GM12865 (cell line): ENCODE data around the gene MPPED1.

Source experiments
- DNase-seq: peaks from one replicate; pipeline ENCODE4 v3.0.0; 2010; ENCODE audit warnings: low read depth
- H3K4me3 ChIP-seq: 2 replicates; pipeline ENCODE4 v1.5.1; 2011; ENCODE audit warnings: mild to moderate bottlenecking, low read depth, low read length, control low read depth
- TF ChIP-seq, protein P1 (sequence below): IDR thresholded peaks from 2 replicates; pipeline ENCODE4 v1.5.1; 2011; ENCODE audit warnings: low read length, control low read depth, low read depth, inconsistent platforms; ENCODE audit not compliant: insufficient read depth; ENCODE audit errors: missing control alignments

Gene MPPED1

DNA sequence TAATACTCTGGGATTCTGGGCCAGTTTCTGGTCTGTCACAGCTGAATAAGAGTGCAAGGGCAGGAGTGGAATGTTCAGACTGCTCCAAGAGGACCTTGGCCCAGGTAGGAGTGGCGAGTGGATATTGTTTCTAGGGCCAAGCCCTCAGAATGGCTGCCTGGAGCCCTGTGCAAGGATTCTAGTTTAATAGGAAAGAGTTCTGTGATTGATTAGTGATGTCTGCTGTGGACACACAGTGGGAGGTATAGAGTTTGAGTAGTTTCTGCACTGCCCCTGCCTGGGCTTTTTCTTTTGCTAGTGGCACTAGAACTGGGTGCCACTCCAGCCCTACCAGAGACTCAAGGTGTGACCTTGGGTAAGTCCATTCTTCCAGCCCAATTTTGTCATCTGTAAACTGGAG is 9.7 kb upstream of the MPPED1 start:
- TF ChIP-seq, protein P1, sequence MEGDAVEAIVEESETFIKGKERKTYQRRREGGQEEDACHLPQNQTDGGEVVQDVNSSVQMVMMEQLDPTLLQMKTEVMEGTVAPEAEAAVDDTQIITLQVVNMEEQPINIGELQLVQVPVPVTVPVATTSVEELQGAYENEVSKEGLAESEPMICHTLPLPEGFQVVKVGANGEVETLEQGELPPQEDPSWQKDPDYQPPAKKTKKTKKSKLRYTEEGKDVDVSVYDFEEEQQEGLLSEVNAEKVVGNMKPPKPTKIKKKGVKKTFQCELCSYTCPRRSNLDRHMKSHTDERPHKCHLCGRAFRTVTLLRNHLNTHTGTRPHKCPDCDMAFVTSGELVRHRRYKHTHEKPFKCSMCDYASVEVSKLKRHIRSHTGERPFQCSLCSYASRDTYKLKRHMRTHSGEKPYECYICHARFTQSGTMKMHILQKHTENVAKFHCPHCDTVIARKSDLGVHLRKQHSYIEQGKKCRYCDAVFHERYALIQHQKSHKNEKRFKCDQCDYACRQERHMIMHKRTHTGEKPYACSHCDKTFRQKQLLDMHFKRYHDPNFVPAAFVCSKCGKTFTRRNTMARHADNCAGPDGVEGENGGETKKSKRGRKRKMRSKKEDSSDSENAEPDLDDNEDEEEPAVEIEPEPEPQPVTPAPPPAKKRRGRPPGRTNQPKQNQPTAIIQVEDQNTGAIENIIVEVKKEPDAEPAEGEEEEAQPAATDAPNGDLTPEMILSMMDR: no peak
- no peak for DNase-seq
- no peak overlapping the region for H3K4me3 ChIP-seq

DNA sequence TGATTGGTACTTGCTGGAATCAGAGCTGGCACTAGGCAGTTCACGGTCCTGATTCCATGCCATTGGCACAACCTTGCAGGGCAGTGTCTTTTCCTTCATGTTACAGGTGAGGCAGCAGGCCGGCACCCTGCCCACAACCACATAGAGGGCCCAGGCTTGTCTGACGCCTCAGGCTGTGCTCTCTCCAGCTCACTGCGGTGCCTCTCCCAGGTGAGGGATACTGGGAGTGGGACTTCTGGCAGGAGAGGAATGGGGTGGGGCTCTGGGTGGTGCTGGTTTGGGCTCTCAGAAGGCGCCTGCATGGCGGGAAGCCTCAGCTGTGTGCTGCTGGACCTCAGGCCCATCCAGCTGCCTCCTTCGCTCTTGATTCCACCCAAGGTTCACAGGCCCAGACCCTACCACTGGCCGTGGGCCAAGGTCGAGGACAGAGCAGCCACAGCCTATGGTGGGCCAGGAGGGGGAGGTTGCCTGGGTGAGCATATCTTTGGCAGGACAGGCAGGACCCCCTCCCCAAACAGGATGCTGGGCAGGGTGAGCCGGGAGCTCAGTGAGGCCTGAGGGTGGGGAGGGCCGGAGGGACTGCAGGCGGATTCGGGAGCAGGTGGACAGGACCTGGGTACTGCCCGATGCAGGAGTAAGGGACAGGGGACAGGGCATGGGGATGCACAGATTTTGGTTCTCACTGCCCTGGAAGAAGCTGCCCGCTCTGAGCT is 7.0 kb upstream of the MPPED1 start:
- DNase-seq: no peak
- H3K4me3 ChIP-seq: no peak overlapping the region
- TF ChIP-seq, protein P1: no peak

DNA sequence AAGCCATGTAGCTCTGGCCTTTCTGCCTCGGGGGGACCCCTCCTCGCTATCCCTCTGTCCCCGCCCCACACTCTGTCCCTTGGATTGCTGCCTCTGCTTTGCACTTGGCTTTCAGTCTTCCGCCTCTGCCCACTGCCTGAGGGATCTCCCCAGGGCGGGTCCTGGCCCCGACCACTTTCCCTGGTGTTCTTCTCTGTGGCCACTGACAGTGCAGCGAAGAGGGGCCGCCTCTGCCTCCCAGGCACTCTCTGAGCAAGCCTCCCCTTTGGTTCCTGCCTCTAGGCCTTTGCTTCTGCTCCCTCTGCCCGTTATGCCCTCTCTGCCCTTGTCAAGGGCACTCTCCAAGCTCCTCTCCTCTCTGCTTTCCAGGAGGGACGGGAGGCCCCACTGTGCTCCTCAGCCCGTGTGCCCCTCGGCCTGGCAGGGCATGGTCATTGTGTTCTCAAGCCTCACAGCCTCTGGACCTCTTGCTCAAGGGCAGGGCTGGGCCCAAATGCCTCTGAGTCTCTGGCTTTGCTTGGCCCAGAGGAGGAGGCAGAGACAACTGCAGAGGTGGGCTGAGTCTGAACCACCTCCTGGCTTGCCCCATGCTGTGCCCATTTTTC is 5.5 kb upstream of the MPPED1 start:
- no peak for DNase-seq
- TF ChIP-seq, protein P1: no peak
- no peak overlapping the region for H3K4me3 ChIP-seq

- DNase-seq: no peak
- no peak overlapping the region for H3K4me3 ChIP-seq
- TF ChIP-seq, protein P1: no peak
Measured at GRCh38 chr22:43407591-43407990, 4.2 kb upstream of the MPPED1 start.

GRCh38 chr22:43408009-43408408 is 3.8 kb upstream of the MPPED1 start:
- H3K4me3 ChIP-seq: no peak overlapping the region
- no peak for DNase-seq
- TF ChIP-seq, protein P1: no peak

DNA sequence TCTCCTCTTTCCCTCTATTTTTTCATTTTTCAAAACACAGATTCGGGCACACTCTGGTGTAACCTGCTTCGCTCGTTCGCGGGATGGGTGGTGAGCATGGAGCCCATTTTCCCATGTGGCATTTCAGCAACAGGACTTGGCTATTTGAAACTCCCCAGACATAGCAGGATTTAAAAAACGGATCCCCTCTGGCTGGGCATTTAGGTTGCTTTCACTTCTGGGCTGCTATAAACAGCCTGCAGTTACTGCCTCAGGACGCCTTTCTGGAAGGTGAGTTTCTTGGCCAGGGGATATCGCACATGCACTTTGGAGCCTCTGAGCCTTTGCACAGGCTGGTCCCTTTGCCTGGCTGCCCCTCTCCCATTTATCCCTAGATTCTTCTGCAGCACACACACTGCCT is 2.8 kb upstream of the MPPED1 start:
- no peak overlapping the region for H3K4me3 ChIP-seq
- TF ChIP-seq, protein P1: no peak
- DNase-seq: no peak
